H9 (cell line): ENCODE data around the gene MMRN1. TPM values are rescaled to one million over a fixed set of nuclear protein-coding genes. Genes with fewer than 3 reads are reported as not detected.

Source experiments
- DNase-seq: peaks from one replicate; pipeline ENCODE4 v3.0.0-alpha.2; 2017
- H2AFZ ChIP-seq: one replicate; pipeline ENCODE4 v1.6.1; 2013; ENCODE audit warnings: mild to moderate bottlenecking, low read length, control low read depth, moderate library complexity
- H2AK5ac ChIP-seq: 2 replicates; pipeline ENCODE4 v1.6.1; 2013; ENCODE audit warnings: low read length, control low read depth, mixed read lengths; ENCODE audit not compliant: insufficient read length
- H2BK120ac ChIP-seq: one replicate; pipeline ENCODE4 v1.6.1; 2013; ENCODE audit warnings: low read depth, mild to moderate bottlenecking, low read length, control low read depth, inconsistent platforms; ENCODE audit not compliant: poor library complexity, severe bottlenecking
- H2BK12ac ChIP-seq: 2 replicates; pipeline ENCODE4 v1.6.1; 2013; ENCODE audit warnings: low read length, control low read depth, mixed read lengths, low read depth; ENCODE audit not compliant: insufficient read length
- H2BK15ac ChIP-seq: 2 replicates; pipeline ENCODE4 v1.6.1; 2013; ENCODE audit warnings: low read depth, low read length, control low read depth
- H2BK20ac ChIP-seq: one replicate; pipeline ENCODE4 v1.6.1; 2013; ENCODE audit warnings: low read depth, mild to moderate bottlenecking, low read length, control low read depth, inconsistent platforms; ENCODE audit not compliant: poor library complexity, severe bottlenecking
- H2BK5ac ChIP-seq: 2 replicates; pipeline ENCODE4 v1.6.1; 2013; ENCODE audit warnings: low read length, control low read depth, mixed read lengths; ENCODE audit not compliant: insufficient read length
- H3K14ac ChIP-seq: 2 replicates; pipeline ENCODE4 v1.6.1; 2013; ENCODE audit warnings: low read length, control low read depth; ENCODE audit not compliant: insufficient read depth
- H3K18ac ChIP-seq: 2 replicates; pipeline ENCODE4 v1.6.1; 2013; ENCODE audit warnings: low read depth, mild to moderate bottlenecking, mixed read lengths, low read length, control low read depth; ENCODE audit not compliant: insufficient read length
- H3K23ac ChIP-seq: 2 replicates; pipeline ENCODE4 v1.6.1; 2013; ENCODE audit warnings: low read length, control low read depth, mixed read lengths, low read depth; ENCODE audit not compliant: insufficient read length
- H3K23me2 ChIP-seq: 2 replicates; pipeline ENCODE4 v1.6.1; 2013; ENCODE audit warnings: low read depth, mild to moderate bottlenecking, mixed read lengths, low read length, control low read depth; ENCODE audit not compliant: insufficient read length, poor library complexity, severe bottlenecking
- H3K27ac ChIP-seq: 2 replicates; pipeline ENCODE4 v1.5.1; 2013; ENCODE audit warnings: low read length, control low read depth, mixed read lengths, low read depth; ENCODE audit not compliant: insufficient read length
- H3K27me3 ChIP-seq: 2 replicates; pipeline ENCODE4 v1.6.1; 2013; ENCODE audit warnings: low read length, control low read depth, inconsistent platforms; ENCODE audit not compliant: insufficient read depth
- H3K4ac ChIP-seq: 2 replicates; pipeline ENCODE4 v1.6.1; 2013; ENCODE audit warnings: low read depth, mild to moderate bottlenecking, control low read depth, inconsistent platforms, low read length, moderate library complexity
- H3K4me1 ChIP-seq: 2 replicates; pipeline ENCODE4 v1.6.1; 2013; ENCODE audit warnings: low read length, control low read depth, inconsistent platforms; ENCODE audit not compliant: insufficient read depth
- H3K4me2 ChIP-seq: 2 replicates; pipeline ENCODE4 v1.6.1; 2013; ENCODE audit warnings: low read length, control low read depth, mixed read lengths; ENCODE audit not compliant: insufficient read length, insufficient read depth
- H3K56ac ChIP-seq: 2 replicates; pipeline ENCODE4 v1.6.1; 2013; ENCODE audit warnings: low read depth, mild to moderate bottlenecking, mixed read lengths, low read length, control low read depth; ENCODE audit not compliant: insufficient read length
- H3K79me1 ChIP-seq: 2 replicates; pipeline ENCODE4 v1.6.1; 2013; ENCODE audit warnings: low read depth, mild to moderate bottlenecking, moderate library complexity, low read length, control low read depth, inconsistent platforms; ENCODE audit not compliant: insufficient read depth, poor library complexity, severe bottlenecking
- H3K79me2 ChIP-seq: 2 replicates; pipeline ENCODE4 v1.6.1; 2013; ENCODE audit warnings: low read length, control low read depth, inconsistent platforms; ENCODE audit not compliant: insufficient read depth
- H3K9ac ChIP-seq: 2 replicates; pipeline ENCODE4 v1.6.1; 2013; ENCODE audit warnings: low read length, control low read depth, mixed read lengths; ENCODE audit not compliant: insufficient read length; ENCODE audit errors: extremely low read depth
- H3K9me3 ChIP-seq: one replicate; pipeline ENCODE4 v1.6.1; 2013; ENCODE audit warnings: low read depth, low read length, inconsistent platforms; ENCODE audit not compliant: control insufficient read depth
- H3T11ph ChIP-seq: one replicate; pipeline ENCODE4 v1.6.1; 2013; ENCODE audit warnings: mild to moderate bottlenecking, low read length, control low read depth, inconsistent platforms
- H4K20me1 ChIP-seq: one replicate; pipeline ENCODE4 v1.6.1; 2013; ENCODE audit not compliant: control insufficient read depth, insufficient read length, insufficient read depth
- H4K5ac ChIP-seq: 2 replicates; pipeline ENCODE4 v1.6.1; 2013; ENCODE audit warnings: low read depth, mild to moderate bottlenecking, mixed read lengths, low read length, control low read depth; ENCODE audit not compliant: insufficient read length
- H4K8ac ChIP-seq: replicated peaks from 2 replicates; pipeline ENCODE4 v1.6.1; 2013; ENCODE audit warnings: low read length, control low read depth, mixed read lengths, low read depth; ENCODE audit not compliant: insufficient read length
- H4K91ac ChIP-seq: 2 replicates; pipeline ENCODE4 v1.6.1; 2013; ENCODE audit warnings: low read depth, mild to moderate bottlenecking, moderate library complexity, mixed read lengths, low read length, control low read depth; ENCODE audit not compliant: insufficient read length
- H3K27ac Mint-ChIP-seq, 3 experiments: 2 replicates in 2 of 3; 3 replicates in 1 of 3; pipeline ENCODE4 v1.8.0; 2020 to 2021; ENCODE audit warnings: mixed read lengths in 3 of 3, mild to moderate bottlenecking in 1 of 3, moderate library complexity in 1 of 3
- H3K27me3 Mint-ChIP-seq: 2 replicates; pipeline ENCODE4 v1.8.0; 2021; ENCODE audit warnings: low read depth, mild to moderate bottlenecking, moderate library complexity, mixed read lengths
- H3K36me3 Mint-ChIP-seq, 3 experiments: 2 replicates in 2 of 3; 3 replicates in 1 of 3; pipeline ENCODE4 v1.8.0; 2020 to 2021; ENCODE audit warnings: low read depth in 3 of 3, mixed read lengths in 3 of 3; ENCODE audit not compliant: insufficient read depth in 1 of 3
- H3K4me1 Mint-ChIP-seq, 2 experiments: 2 replicates each; pipeline ENCODE4 v1.8.0; 2020; ENCODE audit warnings: mixed read lengths in 2 of 2
- H3K4me3 Mint-ChIP-seq, 2 experiments: 2 replicates in 1 of 2; 3 replicates in 1 of 2; pipeline ENCODE4 v1.8.0; 2020 to 2021; ENCODE audit warnings: mild to moderate bottlenecking in 2 of 2, mixed read lengths in 2 of 2, moderate library complexity in 1 of 2
- H3K9me3 Mint-ChIP-seq, 2 experiments: 2 replicates in 1 of 2; 3 replicates in 1 of 2; pipeline ENCODE4 v1.8.0; 2020; ENCODE audit warnings: mild to moderate bottlenecking in 2 of 2, mixed read lengths in 2 of 2, moderate library complexity in 1 of 2
- WGBS: extraction: QIAGEN DNeasy Blood & Tissue Kit; methylation state at CpG from one replicate; pipeline ENCODE4 v1.1.7; 2013; ENCODE audit warnings: missing lambda C conversion rate, low lambda C conversion rate, mixed read lengths; ENCODE audit not compliant: insufficient read length; ENCODE audit errors: extremely low coverage; 5-methylcytosine and 5-hydroxymethylcytosine counted together
- total RNA-seq: library from RNA; stranded (reverse); gene quantifications from 2 replicates; pipeline ENCODE4 v1.2.1, GENCODE V29; 2021
- TF ChIP-seq, protein P1 (sequence below): fragments of 200-600 bp; sonication (generic); conservative IDR thresholded peaks from 3 replicates; pipeline ENCODE4 v1.8.0; 2021; ENCODE audit warnings: antibody characterized with exemption, mild to moderate bottlenecking

MMRN1 gene
- total RNA-seq, 1 experiment from 2014 or later: not detected

DNA sequence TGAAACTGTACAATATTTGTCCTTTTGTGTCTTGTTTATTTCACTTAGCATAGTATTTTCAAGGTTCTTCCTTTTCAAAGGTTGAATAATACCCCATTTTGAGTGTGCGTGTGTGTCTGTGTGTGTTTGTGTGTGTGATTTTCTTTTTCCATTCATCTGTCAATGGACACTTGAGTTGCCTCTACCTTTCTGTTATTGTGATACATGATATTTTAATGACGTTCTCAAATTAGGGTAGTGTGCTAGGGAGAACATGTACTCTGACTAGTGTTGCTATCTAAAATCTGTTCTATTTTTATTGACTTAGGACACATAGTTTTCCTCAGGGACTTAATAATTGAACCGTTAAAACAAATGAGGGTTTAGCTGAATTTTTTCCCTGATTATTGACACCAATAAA, 9.9 kb downstream of the MMRN1 start:
- Histone ChIP-seq H3K79me1 (no peaks in the 10 kb centered on the region), H3K4me1 (no peaks in the 10 kb centered on the region), H4K91ac (no peak overlapping the region), H3K9me3 (no peaks in the 10 kb centered on the region), H3K4ac (no peak overlapping the region), H3K27ac (no peak overlapping the region), H3K56ac (no peak overlapping the region), H3K23ac (no peak overlapping the region), H2BK12ac (no peak overlapping the region), H2BK5ac (no peak overlapping the region), H3T11ph (no peak overlapping the region), H2AK5ac (no peak overlapping the region), H3K9ac (no peak overlapping the region), H3K18ac (no peak overlapping the region), H4K5ac (no peak overlapping the region), H3K27me3 (no peaks in the 10 kb centered on the region), H4K20me1 (no peaks in the 10 kb centered on the region), H2BK20ac (no peak overlapping the region), H3K79me2 (no peaks in the 10 kb centered on the region), H3K23me2 (no peaks in the 10 kb centered on the region), H2AFZ (no peak overlapping the region), H2BK120ac (no peak overlapping the region), H3K14ac (no peak overlapping the region), H2BK15ac (no peak overlapping the region), H3K4me2 (no peak overlapping the region), H4K8ac (no peak overlapping the region)
- no peaks in the 10 kb centered on the region; the same call in 1 of the 2 replicates for H3K27me3 Mint-ChIP-seq
- no peaks in the 10 kb centered on the region; a peak in 3 of 5 replicates for H3K9me3 Mint-ChIP-seq
- H3K4me3 Mint-ChIP-seq: no peak overlapping the region
- DNase-seq: no peak
- WGBS: no CpG with 5 or more reads among the region's 3 CpGs
- no peak overlapping the region for H3K27ac Mint-ChIP-seq
- H3K4me1 Mint-ChIP-seq: peaks cover 7 to 10% of the 10 kb centered on the region in 2 experiments
- H3K36me3 Mint-ChIP-seq: no peaks in the 10 kb centered on the region; a peak in 1 of 7 replicates
- TF ChIP-seq, protein P1, sequence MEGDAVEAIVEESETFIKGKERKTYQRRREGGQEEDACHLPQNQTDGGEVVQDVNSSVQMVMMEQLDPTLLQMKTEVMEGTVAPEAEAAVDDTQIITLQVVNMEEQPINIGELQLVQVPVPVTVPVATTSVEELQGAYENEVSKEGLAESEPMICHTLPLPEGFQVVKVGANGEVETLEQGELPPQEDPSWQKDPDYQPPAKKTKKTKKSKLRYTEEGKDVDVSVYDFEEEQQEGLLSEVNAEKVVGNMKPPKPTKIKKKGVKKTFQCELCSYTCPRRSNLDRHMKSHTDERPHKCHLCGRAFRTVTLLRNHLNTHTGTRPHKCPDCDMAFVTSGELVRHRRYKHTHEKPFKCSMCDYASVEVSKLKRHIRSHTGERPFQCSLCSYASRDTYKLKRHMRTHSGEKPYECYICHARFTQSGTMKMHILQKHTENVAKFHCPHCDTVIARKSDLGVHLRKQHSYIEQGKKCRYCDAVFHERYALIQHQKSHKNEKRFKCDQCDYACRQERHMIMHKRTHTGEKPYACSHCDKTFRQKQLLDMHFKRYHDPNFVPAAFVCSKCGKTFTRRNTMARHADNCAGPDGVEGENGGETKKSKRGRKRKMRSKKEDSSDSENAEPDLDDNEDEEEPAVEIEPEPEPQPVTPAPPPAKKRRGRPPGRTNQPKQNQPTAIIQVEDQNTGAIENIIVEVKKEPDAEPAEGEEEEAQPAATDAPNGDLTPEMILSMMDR: no peak
